Activated CD8-positive, alpha-beta memory T cell treated with anti-CD3 and anti-CD28 coated beads, Interleukin-2, amount 10 ng/mL, durations not matched to agents 7 days and 5 days (primary cell): Measurements from ENCODE around the gene TFPI2. TPM values are rescaled to one million over a fixed set of nuclear protein-coding genes. Genes with fewer than 3 reads are reported as not detected.

Experiments used
- ATAC-seq: fragments of 150-1000 bp; cut with Tn5 transposase; one replicate; pipeline ENCODE4 v1.10.0; 2021; ENCODE audit warnings: moderate library complexity
- CTCF ChIA-PET: fragments of 350-600 bp; sonication (Branson Sonifier 250); formaldehyde crosslinking; loops from one replicate; lab custom pipeline; 2021; ENCODE audit warnings: antibody characterized with exemption; lab: Charles Lee
- DNase-seq: peaks from one replicate; pipeline ENCODE4 v3.0.0-alpha.2; 2020
- H3K27ac Mint-ChIP-seq: one replicate; pipeline ENCODE4 v1.8.0; 2021; ENCODE audit warnings: mild to moderate bottlenecking, mixed read lengths
- H3K27me3 Mint-ChIP-seq: one replicate; pipeline ENCODE4 v1.8.0; 2021; ENCODE audit warnings: mixed read lengths
- H3K36me3 Mint-ChIP-seq: one replicate; pipeline ENCODE4 v1.8.0; 2021; ENCODE audit warnings: mild to moderate bottlenecking, mixed read lengths
- H3K4me1 Mint-ChIP-seq: one replicate; pipeline ENCODE4 v1.8.0; 2021; ENCODE audit warnings: mixed read lengths
- H3K4me3 Mint-ChIP-seq: one replicate; pipeline ENCODE4 v1.8.0; 2021; ENCODE audit warnings: mild to moderate bottlenecking, moderate library complexity, mixed read lengths
- H3K9me3 Mint-ChIP-seq: one replicate; pipeline ENCODE4 v1.8.0; 2022; ENCODE audit warnings: low read depth, mixed read lengths
- total RNA-seq, 2 experiments: library from RNA; stranded (reverse); gene quantifications; one replicate each; pipeline ENCODE4 v1.2.3, GENCODE V29; 2021

TFPI2 gene
- total RNA-seq, 2 experiments from 2014 or later = 0.30 TPM; not detected in 1

DNA sequence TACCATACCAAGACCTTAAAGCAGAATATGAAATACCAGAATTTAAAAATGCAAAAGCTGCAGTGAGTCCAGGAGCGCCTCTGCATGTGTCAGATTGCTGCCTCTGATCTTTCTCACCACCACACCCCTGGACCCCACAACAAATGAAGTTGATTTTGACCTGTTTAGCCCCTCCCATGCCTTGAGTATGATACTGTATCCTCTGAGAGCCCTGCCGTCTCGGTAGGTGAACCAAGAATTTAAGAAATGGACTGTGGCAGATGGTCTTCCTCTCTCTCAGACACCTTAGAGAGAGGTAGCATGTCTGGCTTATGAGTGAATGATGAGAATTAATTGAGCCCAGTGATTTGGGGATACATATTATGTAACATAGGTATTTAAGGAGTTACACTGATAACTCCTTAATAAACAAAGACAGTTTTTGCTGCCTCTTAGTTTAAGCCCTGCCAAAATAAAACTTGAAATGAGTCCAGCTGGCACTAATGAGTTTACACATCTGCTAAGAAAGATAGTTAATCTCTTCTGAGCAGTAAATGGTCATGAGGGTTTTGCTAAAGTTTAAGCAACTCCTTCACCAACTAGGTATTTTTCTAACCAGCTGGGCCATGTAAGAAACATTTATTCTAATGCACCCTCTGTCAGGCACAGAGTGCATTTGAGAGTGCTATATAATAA lies 4.5 kb upstream of the TFPI2 start:
- peaks cover 1% of the 10 kb centered on the region for H3K4me1 Mint-ChIP-seq
- H3K36me3 Mint-ChIP-seq = no peaks in the 10 kb centered on the region
- no peak for ATAC-seq
- H3K27ac Mint-ChIP-seq = no peak overlapping the region
- peaks cover 54% of the 10 kb centered on the region for H3K27me3 Mint-ChIP-seq
- no peaks in the 10 kb centered on the region for H3K9me3 Mint-ChIP-seq
- CTCF ChIA-PET = no interaction called here
- DNase-seq = no peak
- no peak overlapping the region for H3K4me3 Mint-ChIP-seq

DNA sequence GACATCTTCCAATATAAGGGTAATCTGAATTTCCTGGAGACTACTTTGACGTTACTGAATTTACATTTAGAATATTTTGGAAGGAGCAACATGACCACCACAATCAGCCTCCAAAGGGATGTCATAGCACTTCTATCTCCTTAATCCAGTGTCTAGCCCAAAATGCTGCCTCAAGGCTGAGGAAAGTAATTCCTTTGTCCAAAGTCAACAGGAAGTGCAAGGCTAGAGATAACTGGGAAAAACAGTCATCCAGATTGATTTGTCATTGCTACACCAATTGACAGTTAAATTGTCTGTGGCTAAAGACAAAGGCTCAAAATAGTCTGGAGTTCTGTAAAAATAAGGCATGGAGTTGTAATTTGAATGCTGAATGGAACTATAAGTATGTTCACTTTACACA lies 3.9 kb upstream of the TFPI2 start:
- H3K27ac Mint-ChIP-seq = no peak overlapping the region
- H3K4me1 Mint-ChIP-seq = peaks cover 8% of the 10 kb centered on the region
- DNase-seq = no peak
- H3K4me3 Mint-ChIP-seq = no peak overlapping the region
- H3K9me3 Mint-ChIP-seq = no peaks in the 10 kb centered on the region
- H3K27me3 Mint-ChIP-seq = peaks cover 58% of the 10 kb centered on the region
- ATAC-seq = no peak
- H3K36me3 Mint-ChIP-seq = no peaks in the 10 kb centered on the region
- CTCF ChIA-PET = no interaction called here

DNA sequence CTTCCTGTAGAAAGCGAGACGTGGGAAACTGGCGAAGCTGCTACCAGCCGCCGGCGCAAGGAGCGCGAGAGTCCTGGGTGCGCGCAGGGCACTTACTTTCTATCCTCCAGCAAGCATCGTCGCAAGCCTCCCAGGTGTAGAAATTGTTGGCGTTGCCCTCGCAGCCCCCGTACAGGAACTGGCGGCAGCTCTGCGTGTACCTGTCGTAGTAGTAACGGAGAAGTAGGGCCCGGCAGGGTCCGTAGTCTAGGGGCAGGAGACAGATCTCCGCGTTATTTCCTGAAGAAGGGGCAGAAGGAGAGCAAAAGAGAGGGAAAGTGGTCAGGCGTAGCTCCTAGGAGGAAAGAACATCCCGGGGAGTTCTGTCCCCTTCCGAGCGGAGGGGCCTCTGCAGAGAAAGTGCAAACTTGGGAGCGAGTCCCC lies 501 bp downstream of the TFPI2 start:
- peak overlapping the region; percentile 57 for H3K4me3 Mint-ChIP-seq
- CTCF ChIA-PET = interaction anchor here (1.0 kb wide), 1 partner anchor 175 kb away, joined by 3 read pairs; no protein-coding TSS in a partner anchor
- peaks cover 8% of the 10 kb centered on the region for H3K4me1 Mint-ChIP-seq
- H3K27ac Mint-ChIP-seq = no peak overlapping the region
- DNase-seq = no peak
- H3K27me3 Mint-ChIP-seq = peaks cover 64% of the 10 kb centered on the region
- H3K9me3 Mint-ChIP-seq = no peaks in the 10 kb centered on the region
- no peaks in the 10 kb centered on the region for H3K36me3 Mint-ChIP-seq
- peak; percentile 30 for ATAC-seq

DNA sequence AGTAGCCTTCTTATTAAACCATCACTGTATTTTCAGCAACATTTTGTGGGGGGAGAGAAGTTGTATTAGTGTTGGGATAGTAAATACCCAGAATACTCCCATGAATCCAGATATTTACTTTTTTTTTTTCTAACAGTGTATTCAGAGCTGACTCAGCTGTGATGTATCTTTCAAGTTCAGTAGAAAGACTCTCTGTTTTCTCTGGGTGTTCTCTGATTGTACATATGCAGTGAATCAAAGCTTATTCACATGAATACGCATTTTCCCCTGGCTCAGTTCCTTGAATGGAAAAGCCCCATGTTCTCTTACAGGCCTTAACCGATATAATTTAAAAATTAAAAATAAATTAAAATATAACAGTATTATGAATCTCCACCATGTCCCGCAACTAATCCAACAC lies 1.3 kb downstream of the TFPI2 start:
- ATAC-seq = no peak
- Mint-ChIP-seq H3K27me3 (peaks cover 57% of the 10 kb centered on the region), H3K36me3 (no peaks in the 10 kb centered on the region), H3K4me3 (no peak overlapping the region), H3K4me1 (peaks cover 8% of the 10 kb centered on the region), H3K9me3 (no peaks in the 10 kb centered on the region), H3K27ac (no peak overlapping the region)
- CTCF ChIA-PET = interaction anchor here (1.0 kb wide), 1 partner anchor 174 kb away, joined by 3 read pairs; no protein-coding TSS in a partner anchor
- DNase-seq = no peak

DNA sequence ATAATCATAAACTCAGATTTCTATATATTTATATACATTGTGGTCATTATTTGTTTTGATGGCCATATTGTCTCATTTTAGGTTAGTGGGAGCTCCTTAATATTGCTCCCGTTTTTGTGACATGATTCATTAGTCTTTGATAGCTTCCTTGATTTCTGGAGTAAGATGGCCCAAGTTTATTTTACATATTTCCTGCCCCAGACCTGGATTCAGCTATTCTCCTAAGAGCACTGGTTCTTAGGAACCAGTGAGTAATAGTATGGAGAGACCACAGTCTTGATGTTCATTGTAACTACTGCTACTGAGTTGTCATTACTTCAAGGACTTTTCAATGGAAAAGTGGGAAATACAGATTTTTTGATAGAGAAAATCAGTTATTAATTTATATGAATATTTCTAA lies 6.0 kb downstream of the TFPI2 start:
- CTCF ChIA-PET = interaction anchor here (1.6 kb wide), 1 partner anchor 18 kb away, joined by 3 read pairs; no protein-coding TSS in a partner anchor
- Mint-ChIP-seq H3K4me1 (peaks cover under 1% of the 10 kb centered on the region), H3K4me3 (no peak overlapping the region), H3K9me3 (no peaks in the 10 kb centered on the region), H3K27me3 (peaks cover 24% of the 10 kb centered on the region), H3K36me3 (no peaks in the 10 kb centered on the region), H3K27ac (no peak overlapping the region)
- no peak for ATAC-seq
- no peak for DNase-seq

DNA sequence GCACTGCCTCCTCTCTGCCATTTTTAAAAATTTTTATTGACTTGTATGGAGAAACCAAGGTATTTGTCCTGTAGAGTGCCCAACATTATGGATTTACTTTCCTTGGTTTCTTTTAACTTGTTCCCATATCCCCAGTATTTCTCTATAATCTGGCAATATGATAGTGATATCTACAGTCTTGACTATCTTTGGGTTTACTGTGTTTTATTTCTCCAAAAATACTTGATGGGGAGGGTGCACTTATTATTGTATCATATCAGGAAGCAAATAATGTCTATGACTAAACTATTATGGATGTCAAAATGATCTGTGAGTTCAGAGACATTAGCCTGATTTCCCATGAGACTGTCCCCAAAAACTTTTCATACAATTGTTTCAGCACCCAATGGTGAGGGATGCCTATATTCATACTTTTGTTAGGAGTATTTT lies 6.6 kb downstream of the TFPI2 start:
- CTCF ChIA-PET = interaction anchor here (1.3 to 1.6 kb wide), 2 partner anchors 12 to 19 kb away, joined by 3 read pairs; no protein-coding TSS in a partner anchor

DNA sequence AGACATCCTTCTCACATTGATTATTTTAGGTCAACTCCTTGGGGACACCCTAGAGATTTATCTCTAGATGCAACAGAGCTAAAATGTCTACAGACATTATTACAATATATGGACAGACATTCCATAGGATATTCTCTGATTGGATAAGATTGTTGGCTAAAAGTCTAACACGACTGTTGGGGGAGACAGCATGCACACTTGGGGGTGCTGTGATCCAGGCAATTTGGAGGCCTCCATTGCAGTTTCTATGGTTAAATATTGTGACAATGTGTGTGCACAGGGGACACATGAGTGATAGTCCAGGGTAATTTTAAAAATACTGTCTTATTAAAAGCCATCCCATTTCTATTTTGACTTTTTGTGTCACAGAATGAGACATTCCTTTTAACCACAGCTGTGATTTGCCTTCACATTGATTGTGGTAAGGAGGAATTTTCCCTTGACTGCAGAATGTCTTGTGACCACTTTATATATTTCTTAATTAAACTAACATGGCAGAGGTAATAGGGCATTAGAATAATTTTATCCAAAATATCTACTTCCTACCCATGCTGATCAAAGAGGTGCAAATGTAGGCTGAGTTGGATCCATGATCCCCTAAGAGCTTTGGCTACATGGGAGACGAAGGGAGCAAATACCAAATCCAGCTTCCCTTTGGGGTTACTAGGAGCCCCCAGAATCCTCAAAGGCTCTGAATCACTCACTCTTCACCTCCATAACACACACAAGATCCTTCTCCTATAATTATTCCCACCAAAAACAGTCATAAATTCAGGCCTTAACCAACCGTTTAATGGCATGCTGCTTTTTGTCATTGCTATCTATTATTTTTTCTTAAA lies 7.3 kb downstream of the TFPI2 start:
- H3K36me3 Mint-ChIP-seq = no peaks in the 10 kb centered on the region

More for the DNA sequence above, 6.6 kb downstream of the TFPI2 start:
- Mint-ChIP-seq H3K4me1 (no peaks in the 10 kb centered on the region), H3K27me3 (peaks cover 18% of the 10 kb centered on the region), H3K4me3 (no peak overlapping the region), H3K36me3 (no peaks in the 10 kb centered on the region), H3K9me3 (no peaks in the 10 kb centered on the region), H3K27ac (no peak overlapping the region)
- ATAC-seq = no peak
- DNase-seq = no peak

DNA sequence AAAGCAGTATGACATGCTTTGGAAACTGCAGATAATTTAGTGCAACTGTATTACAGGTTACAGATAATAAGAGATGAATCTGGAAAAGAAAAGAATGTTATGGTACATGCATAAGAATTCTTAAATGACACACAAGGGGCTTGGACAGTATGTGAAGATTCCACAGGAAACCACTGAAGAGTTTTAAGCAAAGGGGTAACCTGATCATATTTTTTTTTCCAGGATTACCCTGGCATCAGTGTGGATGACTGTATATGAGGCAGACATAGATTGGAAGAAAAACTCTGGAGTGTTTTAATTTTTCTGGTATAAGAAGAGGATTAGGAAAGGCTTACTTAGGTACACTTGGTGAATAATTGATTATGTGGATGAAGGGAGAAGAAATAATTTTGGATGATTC lies 8.1 kb downstream of the TFPI2 start:
- Mint-ChIP-seq H3K27ac (no peak overlapping the region), H3K27me3 (peaks cover 6% of the 10 kb centered on the region), H3K4me3 (no peak overlapping the region), H3K36me3 (no peaks in the 10 kb centered on the region), H3K9me3 (no peaks in the 10 kb centered on the region), H3K4me1 (no peaks in the 10 kb centered on the region)
- CTCF ChIA-PET = interaction anchor here (1.3 kb wide), 1 partner anchor 14 kb away, joined by 3 read pairs; no protein-coding TSS in a partner anchor
- ATAC-seq = no peak
- no peak for DNase-seq

More for the DNA sequence above, 7.3 kb downstream of the TFPI2 start:
- ATAC-seq = no peak
- Mint-ChIP-seq H3K27me3 (peaks cover 12% of the 10 kb centered on the region), H3K27ac (no peak overlapping the region), H3K9me3 (no peaks in the 10 kb centered on the region), H3K4me1 (no peaks in the 10 kb centered on the region), H3K4me3 (no peak overlapping the region)
- CTCF ChIA-PET = interaction anchor here (1.3 to 1.6 kb wide), 2 partner anchors 13 to 20 kb away, joined by 3 read pairs; no protein-coding TSS in a partner anchor
- DNase-seq = no peak

DNA sequence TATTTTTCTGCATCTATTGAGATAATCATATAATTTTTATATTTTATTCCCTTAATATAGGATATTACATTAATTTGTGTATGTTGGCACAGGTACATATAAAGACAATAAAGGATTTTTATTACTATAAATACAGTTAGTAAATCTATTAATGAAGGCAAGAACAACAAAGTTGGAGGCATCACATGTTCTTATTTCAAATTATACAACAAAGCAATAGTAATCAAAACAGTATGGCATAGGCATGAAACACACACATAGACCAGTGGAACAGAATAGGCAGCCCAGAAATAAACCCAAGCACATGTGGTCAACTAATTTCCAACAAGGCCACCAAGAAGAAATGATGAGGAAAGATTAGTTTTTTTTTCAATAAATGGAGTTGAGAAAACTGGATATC lies 11.2 kb downstream of the TFPI2 start:
- Mint-ChIP-seq H3K9me3 (no peaks in the 10 kb centered on the region), H3K36me3 (no peaks in the 10 kb centered on the region), H3K27ac (no peak overlapping the region), H3K4me1 (no peaks in the 10 kb centered on the region), H3K27me3 (no peaks in the 10 kb centered on the region), H3K4me3 (no peak overlapping the region)
- DNase-seq (no peak), ATAC-seq (no peak)
- CTCF ChIA-PET = no interaction called here

DNA sequence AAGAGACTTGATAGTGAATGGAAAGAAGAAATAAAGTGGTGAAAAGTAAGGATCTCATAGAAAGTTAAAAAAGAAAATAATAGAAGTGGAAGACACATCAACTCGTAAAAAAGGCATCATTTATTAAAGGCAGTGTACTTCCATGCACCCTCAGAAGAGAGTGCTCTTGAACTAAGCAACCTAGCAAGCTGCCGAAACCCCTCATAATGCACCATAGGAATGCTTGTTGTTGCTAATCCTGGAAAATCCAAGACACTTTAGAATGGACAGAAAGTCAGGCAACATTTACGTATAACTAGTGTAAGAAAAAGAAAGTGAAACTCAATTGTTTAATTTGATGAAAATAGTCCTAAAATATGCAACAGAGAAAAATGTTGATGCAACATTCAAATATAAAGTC lies 12.8 kb downstream of the TFPI2 start:
- no peak overlapping the region for H3K4me3 Mint-ChIP-seq
- no peak for DNase-seq
- no peaks in the 10 kb centered on the region for H3K27me3 Mint-ChIP-seq
- H3K9me3 Mint-ChIP-seq = no peaks in the 10 kb centered on the region
- H3K27ac Mint-ChIP-seq = no peak overlapping the region
- no peak for ATAC-seq
- CTCF ChIA-PET = no interaction called here
- no peaks in the 10 kb centered on the region for H3K36me3 Mint-ChIP-seq
- H3K4me1 Mint-ChIP-seq = no peaks in the 10 kb centered on the region

DNA sequence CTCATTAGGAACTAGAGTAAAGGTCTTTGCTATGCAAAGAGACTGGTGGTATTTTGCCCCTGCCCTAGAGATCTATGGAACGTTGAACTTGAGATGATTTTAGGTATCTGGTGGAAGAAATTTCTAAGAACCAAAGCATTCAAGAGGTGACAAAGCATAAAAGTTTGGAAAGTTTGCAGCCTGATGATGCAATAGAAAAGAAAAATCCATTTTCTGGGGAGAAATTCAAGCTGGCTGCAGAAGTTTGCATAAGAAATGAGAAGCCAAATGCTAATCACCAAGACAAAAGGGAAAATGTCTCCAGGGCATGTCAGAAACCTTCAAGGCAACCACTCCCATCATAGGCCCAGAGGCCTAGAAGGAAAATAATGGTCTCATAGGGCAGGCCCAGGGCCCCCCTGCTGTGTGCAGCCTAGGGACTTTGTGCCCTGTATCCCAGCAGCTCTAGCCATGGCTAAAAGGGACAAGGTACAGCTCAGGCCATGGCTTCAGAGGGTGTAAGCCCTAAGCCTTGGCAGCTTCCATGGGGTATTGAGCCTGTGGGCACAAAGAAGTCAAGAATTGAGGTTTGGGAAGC lies 16.5 kb downstream of the TFPI2 start:
- H3K36me3 Mint-ChIP-seq = no peaks in the 10 kb centered on the region
- H3K9me3 Mint-ChIP-seq = no peaks in the 10 kb centered on the region
- ATAC-seq = no peak
- H3K27ac Mint-ChIP-seq = no peak overlapping the region
- no peak for DNase-seq
- no peaks in the 10 kb centered on the region for H3K27me3 Mint-ChIP-seq
- H3K4me1 Mint-ChIP-seq = no peaks in the 10 kb centered on the region
- CTCF ChIA-PET = no interaction called here
- H3K4me3 Mint-ChIP-seq = no peak overlapping the region

DNA sequence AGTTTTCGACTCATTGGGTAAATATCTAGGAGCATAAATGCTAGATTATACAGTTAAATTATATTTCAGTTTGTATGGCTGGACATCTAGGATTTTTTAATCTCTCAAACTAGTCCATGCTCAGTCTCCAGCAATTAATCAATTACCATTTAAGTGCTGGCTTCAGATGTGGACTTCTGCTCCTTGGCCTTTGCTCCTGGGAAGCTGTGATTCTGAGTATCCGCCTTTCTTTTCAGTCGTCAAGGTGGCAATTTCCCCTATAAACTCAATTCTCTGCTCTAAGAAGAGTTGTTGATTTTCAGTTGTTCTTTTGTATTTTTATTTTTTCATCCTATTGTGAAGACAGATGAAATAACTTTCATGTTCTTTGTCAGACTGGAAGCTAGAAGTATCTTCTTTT lies 23.7 kb downstream of the TFPI2 start:
- H3K4me1 Mint-ChIP-seq = no peaks in the 10 kb centered on the region
- CTCF ChIA-PET = no interaction called here

DNA sequence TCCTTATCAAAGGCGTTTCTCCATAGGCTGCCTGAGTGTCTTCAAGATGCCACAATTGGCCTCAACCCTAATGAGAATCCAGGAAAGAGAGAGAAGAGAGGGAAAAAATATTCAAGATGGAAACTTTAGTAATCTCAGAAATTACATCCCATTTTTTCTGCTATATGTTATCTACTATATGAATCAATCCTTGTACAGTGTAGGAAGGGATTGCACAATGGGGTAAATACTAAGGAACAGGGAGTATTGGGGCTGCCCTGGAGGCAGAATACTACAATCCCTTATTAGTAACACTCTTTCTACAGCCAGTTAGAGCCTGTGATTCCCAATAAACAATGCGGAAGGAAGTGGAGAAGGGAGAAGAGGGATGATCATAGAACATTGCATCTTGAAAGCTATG lies 27.9 kb downstream of the TFPI2 start:
- Mint-ChIP-seq H3K36me3 (no peaks in the 10 kb centered on the region), H3K27ac (no peak overlapping the region), H3K9me3 (no peaks in the 10 kb centered on the region), H3K4me3 (no peak overlapping the region), H3K27me3 (peaks cover 6% of the 10 kb centered on the region), H3K4me1 (no peaks in the 10 kb centered on the region)
- CTCF ChIA-PET = no interaction called here
- DNase-seq = no peak
- ATAC-seq = no peak

More for the DNA sequence above, 23.7 kb downstream of the TFPI2 start:
- Mint-ChIP-seq H3K9me3 (no peaks in the 10 kb centered on the region), H3K36me3 (no peaks in the 10 kb centered on the region), H3K27ac (no peak overlapping the region), H3K27me3 (peaks cover 3% of the 10 kb centered on the region), H3K4me3 (no peak overlapping the region)
- no peak for ATAC-seq
- DNase-seq = no peak
